GM21423 (cell line): ENCODE measurements around the gene MS4A10.

Experiments
- ATAC-seq: cut with Tn5 transposase; IDR thresholded peaks from one replicate; pipeline ENCODE4 v1.9.1; 2021; ENCODE audit warnings: mild to moderate bottlenecking, moderate library complexity; ENCODE audit not compliant: unreplicated experiment

MS4A10 gene

DNA sequence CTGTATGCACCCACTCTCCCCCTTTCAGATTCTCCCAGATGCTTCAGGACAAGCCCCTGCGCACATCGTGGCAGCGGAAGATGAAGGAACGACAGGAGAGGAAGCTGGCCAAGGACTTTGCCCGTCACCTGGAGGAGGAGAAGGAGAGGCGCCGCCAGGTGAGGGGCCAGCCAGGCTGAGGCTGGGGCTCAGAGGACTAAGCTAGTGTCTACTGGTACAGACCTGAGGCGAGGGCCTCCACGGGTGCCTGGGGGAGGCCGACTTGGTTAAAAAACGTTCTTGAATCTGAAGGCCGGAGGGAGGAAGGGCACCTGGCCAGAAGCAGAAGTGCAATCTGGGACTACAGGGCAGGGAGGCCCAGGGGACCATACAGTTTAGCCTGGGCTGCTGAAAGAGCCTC lies 62.8 kb downstream of the MS4A10 start:
- no peak for ATAC-seq

DNA sequence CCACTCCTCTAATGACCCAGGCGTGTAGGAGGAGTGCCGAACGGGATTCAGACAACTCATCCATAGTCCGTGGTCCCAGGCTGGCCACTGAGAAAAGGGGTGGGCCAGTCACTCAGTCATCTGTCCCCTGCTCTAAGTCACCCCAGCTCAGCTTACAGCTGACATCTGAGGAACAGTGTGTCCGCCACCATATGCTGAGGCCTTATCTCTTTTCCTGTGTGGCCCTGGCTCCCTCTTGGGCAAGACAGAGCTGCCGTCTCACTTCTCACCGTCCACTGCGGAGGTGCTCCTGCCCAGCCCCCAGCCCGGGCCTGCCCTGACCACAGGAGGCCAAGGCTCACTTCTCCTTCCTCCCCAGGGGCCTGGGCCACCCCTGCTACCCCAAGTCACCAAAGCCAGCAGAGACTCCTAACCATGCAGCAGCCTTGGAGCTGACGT lies 63.6 kb downstream of the MS4A10 start:
- no peak for ATAC-seq

DNA sequence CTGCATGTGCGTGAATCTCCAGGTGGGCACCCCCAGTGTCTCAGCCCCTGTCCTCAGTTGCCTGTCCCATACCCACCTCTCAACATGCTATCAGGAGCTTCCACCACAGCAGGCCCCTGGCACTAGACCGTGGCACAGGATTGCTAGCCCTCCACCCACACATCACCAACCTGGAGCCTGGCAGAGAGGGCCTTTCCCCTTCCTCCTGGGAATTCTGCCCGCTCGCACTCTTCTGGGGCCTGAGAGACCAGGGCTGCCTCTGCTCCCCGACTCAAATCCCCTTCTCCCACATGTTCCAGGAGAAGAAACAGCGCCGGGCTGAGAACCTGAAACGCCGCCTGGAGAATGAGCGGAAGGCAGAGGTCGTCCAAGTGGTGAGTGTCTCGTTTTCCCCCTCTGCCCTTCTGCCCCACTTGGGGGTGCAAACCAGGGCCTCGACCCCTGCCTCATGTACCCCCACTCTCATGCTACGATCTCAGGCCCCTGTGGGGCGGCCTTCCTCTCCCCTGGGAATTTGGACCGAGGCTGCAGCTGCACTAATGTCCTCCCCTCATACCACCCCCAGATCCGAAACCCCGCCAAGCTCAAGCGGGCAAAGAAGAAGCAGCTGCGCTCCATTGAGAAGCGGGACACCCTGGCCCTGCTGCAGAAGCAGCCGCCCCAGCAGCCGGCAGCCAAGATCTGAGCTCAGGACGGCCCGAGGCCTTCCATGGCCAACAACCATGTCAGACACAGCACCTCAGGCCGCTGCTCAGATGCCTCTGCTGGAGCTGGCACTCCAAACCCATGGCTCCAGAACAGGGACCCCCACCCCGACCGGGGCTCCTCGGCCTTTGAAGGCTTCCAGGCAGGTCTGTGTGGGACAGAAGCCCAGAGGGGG lies 64.7 kb downstream of the MS4A10 start:
- no peak for ATAC-seq
